HG02623 (cell line): ENCODE measurements around the gene CRYBG2.
"Not testable (repeated sequence)": the region's sequence is repeated elsewhere in the genome, so short reads cannot be mapped to it uniquely, and the experiment has no call there.

Experiments used
- ATAC-seq: cut with Tn5 transposase; IDR thresholded peaks from one replicate; pipeline ENCODE4 v1.9.1; 2021; ENCODE audit warnings: moderate library complexity; ENCODE audit not compliant: unreplicated experiment

The CRYBG2 gene

GRCh38 chr1:26353976-26354820, at the start of gene CRYBG2:
TSS of gene CRYBG2 (minus strand) at chr1:26354130. CDS start at chr1:26346657, 7,473 bp downstream.
- ATAC-seq, result no peak

DNA sequence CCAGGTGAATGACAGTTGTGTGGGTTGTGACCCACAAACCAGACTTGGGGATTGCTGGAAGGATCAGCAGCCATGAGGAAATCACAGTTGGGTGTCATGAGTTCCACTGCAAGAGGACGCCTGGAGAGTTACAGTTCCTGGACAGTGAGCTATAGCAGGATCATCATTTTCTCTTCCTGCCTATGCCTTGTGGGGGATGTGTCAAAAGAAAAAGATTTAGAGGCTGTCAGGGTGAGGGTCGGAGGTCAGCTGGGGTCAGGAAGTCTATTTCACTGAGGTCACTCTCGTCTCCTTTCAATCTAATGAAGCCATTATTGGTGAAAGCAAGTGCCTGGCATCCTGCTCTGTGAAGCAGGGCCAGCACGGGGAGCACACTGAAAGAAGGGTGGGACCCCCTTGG, 49.7 kb upstream of the CRYBG2 start:
- ATAC-seq, result no peak

DNA sequence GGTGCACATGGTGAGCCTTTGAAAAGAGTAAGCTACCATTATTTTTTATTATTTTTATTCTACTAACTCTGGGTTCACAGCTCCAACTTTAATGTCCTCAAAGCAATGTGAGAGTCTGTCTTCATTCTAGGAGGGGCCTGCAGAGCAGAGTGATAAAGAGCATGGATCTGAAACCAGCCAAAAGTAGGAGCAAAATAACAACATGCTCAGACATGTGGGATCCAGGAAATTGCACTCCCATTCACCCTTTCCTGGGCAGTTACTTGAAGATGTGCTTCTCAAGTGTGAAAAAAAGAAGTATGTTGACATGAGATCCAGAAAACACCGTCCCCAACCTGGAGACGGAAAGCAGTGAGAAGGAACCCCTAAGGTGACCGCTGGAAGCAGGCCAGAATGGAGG, 48.0 kb upstream of the CRYBG2 start:
- ATAC-seq, result no peak

DNA sequence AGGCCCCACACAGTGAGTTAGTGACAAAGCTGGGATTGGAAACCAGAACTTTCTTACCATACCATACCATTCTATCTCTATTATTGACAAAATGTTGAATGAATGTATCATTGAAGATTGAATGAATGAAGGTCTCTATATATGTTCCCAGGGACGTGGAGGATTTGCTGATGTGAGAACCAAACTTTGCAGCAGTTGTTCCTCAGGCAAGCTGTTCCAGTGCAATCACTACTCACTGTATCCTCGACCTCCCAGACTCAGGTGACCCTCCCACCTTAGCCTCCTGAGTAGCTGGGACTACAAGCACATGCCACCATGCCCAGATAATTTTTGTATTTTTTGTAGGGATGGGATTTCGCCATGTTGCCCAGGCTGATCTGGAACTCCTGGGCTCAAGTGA, 45.1 kb upstream of the CRYBG2 start:
- no peak for ATAC-seq

GRCh38 chr1:26395754-26396153, 41.8 kb upstream of the CRYBG2 start:
- no peak for ATAC-seq

GRCh38 chr1:26391450-26391849, 37.5 kb upstream of the CRYBG2 start:
- ATAC-seq, result no peak

DNA sequence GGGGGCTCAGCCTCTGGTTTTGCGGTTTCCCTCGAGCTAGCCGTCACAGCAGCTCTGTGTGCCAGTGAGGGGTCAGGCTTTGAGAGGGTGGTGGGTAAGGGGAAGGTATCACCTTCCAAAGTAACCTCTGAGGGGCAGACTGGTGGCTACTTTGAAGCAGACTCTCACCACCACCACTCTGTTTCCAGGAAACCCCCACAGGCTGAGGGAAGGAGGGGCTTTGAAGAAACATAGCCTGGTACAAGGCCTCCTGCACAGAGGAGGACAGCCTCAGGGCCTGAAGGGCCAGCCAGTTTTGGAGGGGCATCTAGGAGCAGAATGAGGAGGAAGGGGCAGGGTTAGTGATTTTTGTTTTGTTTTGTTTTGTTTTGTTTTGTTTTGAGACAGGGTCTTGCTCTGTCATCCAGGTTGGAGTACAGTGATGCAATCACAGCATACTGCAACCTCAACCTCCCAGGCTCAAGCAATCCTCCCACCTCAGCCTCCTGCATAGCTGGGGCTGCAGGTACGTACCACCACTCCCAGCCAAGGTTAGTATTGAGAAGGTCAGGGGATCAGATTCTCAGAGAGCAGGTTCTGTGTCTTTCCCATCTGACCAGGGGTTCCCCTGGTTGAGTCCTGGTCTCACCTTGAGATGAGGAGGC, 35.8 kb upstream of the CRYBG2 start:
- ATAC-seq, result no peak

DNA sequence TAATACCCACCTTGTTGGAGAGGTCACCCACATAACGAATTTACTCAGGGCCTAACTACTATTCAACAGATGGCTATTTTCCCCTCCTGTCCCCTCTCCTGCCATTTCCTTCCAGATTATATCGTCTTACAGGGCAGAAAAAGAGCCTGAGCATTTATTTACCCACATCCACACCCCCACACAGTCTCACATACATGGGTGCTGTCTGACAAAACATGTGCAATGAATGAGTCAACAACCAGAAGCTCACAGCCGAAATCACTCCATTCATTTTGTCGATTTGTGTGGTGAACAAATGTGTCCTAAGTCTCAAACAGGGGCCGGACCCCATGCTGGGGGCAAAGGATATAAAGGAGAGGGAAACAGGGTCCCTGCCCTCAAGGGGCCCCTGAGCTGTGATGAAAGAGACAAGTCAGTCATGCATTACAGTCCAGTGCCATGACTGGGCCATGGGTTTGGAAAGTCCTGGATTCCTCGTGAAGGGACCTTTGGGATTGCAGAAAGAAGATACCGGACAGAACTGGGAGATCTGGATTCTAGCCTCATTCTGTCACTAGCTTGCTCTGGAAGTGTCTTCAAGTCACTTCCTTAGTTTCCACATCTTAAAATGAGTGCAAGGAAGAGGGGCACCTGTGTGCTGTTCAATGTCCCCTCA, 35.0 kb upstream of the CRYBG2 start:
- ATAC-seq, result no peak

- no peak for ATAC-seq
These were observed 33.5 kb upstream of the CRYBG2 start for GRCh38 chr1:26387447-26387846.

- not testable (repeated sequence) for ATAC-seq
These were observed 31.1 kb upstream of the CRYBG2 start for GRCh38 chr1:26385063-26385462.

DNA sequence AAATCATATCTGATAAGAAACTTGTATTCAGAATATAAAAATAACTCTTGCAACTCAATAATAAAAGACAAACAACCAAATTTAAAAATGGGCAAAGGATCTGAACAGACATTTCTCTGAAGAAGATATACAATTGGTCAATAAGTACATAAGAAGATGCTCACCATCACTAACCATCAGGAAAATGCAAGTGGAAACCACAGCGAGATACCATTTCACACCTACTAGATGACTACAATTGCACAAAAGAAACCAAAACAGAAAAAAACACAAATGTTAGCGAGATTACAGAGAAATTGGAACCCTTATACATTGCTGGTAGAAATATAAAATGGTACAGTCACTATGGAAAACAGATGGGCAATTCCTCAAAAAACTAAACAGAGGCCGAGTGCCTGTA, 30.1 kb upstream of the CRYBG2 start:
- ATAC-seq, result no peak

- no peak for ATAC-seq
These were observed 24.9 kb upstream of the CRYBG2 start for GRCh38 chr1:26378879-26379251.

GRCh38 chr1:26378088-26378878, 24.4 kb upstream of the CRYBG2 start:
- peak; percentile 80 for ATAC-seq

GRCh38 chr1:26376050-26376449, 22.1 kb upstream of the CRYBG2 start:
- no peak for ATAC-seq

DNA sequence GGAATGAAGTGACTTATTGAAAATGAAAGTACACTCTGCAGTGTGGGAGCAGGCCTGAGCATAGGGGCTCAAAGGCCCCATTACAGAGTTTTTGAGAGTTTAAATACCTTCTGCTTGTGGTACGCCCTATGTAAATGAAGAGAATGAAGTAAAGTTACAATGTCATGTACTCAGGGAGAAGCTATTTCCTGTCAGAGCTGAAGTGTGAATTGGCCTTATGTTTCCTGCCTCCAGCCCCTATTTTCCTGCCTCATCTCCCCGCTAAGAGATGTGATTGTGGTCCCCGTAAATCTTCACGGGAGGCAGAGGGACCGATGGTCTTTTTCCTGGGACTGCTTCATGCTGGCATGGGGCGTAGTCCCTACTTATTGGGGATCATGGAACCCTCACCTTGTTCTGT, 21.2 kb upstream of the CRYBG2 start:
- ATAC-seq, result no peak

DNA sequence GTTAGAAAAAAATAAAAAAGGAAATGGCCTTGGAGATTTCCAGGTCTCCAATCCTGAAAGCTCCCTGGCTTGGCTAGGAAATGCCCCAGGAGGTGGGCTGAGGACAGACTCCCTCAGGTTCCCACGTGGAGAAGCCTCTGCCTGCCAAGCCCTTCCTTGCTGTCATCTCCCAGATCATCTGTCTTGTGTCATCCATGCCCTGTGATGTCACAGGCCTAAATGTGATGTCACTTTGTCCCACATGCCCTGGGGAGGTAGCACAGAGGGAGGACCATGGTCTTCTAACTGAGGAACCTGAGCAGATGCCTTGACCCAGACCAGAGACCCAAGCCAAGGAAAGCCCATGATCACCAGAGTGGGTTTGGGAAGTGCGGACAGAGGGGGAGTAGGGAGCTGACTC, 20.4 kb upstream of the CRYBG2 start:
- not testable (repeated sequence) for ATAC-seq

DNA sequence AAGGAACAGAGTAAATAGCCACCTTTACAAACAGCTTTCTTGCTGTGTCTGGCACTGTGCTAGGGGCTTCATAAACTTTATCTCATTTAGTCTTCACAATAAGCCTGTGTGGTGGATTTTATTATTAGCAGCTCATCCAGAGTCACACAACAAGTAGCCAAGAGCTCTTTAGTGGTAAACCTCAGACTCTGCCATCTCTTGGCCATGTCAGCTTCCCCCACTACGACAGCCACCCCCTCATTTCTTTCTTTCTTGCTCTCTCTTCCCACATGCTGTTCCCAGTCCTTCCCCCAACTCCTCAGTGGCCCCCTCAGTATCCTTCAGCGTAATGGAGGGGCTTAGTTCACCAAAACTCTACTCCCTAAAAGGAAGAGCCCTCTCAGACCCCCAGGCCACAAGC, 19.9 kb upstream of the CRYBG2 start:
- ATAC-seq, result no peak

DNA sequence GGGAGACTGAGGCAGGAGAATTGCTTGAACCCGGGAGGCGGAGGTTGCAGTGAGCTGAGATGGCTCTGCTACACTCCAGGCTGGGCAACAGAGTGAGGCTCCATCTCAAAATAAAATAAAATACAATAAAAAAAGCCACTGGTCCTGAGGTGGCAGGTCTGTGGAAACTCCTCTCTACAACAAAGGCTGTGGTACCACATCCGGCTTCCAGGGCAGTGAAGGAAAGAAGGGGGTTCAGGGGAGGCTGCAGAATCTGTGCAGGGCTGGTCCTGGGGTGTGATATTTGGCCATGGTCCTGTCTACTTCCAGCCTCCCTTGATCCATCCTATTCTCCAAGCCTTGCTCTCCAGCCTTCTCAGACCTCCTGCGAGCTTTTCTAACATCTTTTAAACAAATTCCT, 19.4 kb upstream of the CRYBG2 start:
- ATAC-seq, result no peak

DNA sequence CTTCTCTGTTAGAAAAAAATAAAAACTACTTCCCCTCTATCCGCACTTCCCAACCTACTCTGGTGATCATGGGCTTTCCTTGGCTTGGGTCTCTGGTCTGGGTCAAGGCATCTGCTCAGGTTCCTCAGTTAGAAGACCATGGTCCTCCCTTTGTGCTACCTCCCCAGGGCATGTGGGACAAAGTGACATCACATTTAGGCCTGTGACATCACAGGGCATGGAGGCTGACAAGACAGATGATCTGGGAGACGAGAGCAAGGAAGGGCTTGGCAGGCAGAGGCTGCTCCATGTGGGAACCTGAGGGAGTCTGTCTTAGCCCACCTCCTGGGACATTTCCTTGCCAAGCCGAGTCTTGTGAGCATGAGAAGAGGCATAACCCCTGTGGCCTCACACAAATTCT, 18.7 kb upstream of the CRYBG2 start, which contains the start of gene ZNF683:
TSS of gene ZNF683 (minus strand) at position 140 of the 400 bp plus-strand sequence. CDS start 4,179 bp downstream, outside the sequence.
- ATAC-seq, result not testable (repeated sequence)

DNA sequence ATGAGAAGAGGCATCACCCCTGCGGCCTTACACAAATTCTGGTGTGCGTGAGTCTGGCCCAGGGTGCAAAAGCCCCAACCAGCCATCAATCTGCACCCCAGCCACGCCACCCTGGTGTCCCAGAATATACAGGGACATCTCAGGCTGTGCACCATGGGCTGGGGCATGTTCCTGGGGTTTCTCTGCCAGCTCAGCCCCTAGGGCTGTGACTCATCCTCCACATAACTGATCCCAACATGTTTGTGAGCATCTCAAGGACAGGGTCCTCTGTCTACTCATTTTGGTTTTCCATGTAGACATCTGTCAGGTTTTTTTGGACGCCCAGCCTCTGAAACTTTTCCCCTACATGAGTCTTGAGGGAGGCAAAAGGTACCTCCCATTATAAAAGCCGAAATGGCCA, 18.1 kb upstream of the CRYBG2 start:
- ATAC-seq, result no peak
